ENCODE measurements around the gene LEMD2. TPM values are rescaled to one million over a fixed set of nuclear protein-coding genes. Genes with fewer than 3 reads are reported as not detected.

LEMD2 gene
- total RNA-seq, 1 experiment from 2014 or later: 43.9 TPM

Other genes starting within 250 kb of the LEMD2 start
- gene BAK1, start 208.9 kb downstream of the LEMD2 start, total RNA-seq (2021; ENCODE audit: unreplicated experiment): 18.9 TPM
- 103 TPM for gene ITPR3, start 167.8 kb downstream of the LEMD2 start, total RNA-seq (2021; ENCODE audit: unreplicated experiment)
- 95.1 TPM for gene UQCC2, start 77.4 kb downstream of the LEMD2 start, total RNA-seq (2021; ENCODE audit: unreplicated experiment)
- gene IP6K3, start 42.2 kb downstream of the LEMD2 start, total RNA-seq (2021; ENCODE audit: unreplicated experiment): not detected
- not detected for gene MLN, start 14.9 kb upstream of the LEMD2 start, total RNA-seq (2021; ENCODE audit: unreplicated experiment)